GM18861 (cell line): Measurements from ENCODE around the gene RSPRY1.
"Not testable (repeated sequence)": the region's sequence is repeated elsewhere in the genome, so short reads cannot be mapped to it uniquely, and the experiment has no call there.

Experiments used
- ATAC-seq: cut with Tn5 transposase; IDR thresholded peaks from one replicate; pipeline ENCODE4 v1.9.1; 2021; ENCODE audit not compliant: unreplicated experiment

Gene RSPRY1

GRCh38 chr16:57185446-57185944 is 634 bp upstream of the RSPRY1 start:
- peak; percentile 20 for ATAC-seq

- ATAC-seq, result no peak
These were observed 1.0 kb downstream of the RSPRY1 start for GRCh38 chr16:57186872-57187854.

- not testable (repeated sequence) for ATAC-seq
These were observed 2.0 kb downstream of the RSPRY1 start for GRCh38 chr16:57187902-57188710.

- no peak for ATAC-seq
These were observed 2.5 kb downstream of the RSPRY1 start for GRCh38 chr16:57188711-57189002.

GRCh38 chr16:57189527-57189926 is 3.4 kb downstream of the RSPRY1 start:
- ATAC-seq, result not testable (repeated sequence)

DNA sequence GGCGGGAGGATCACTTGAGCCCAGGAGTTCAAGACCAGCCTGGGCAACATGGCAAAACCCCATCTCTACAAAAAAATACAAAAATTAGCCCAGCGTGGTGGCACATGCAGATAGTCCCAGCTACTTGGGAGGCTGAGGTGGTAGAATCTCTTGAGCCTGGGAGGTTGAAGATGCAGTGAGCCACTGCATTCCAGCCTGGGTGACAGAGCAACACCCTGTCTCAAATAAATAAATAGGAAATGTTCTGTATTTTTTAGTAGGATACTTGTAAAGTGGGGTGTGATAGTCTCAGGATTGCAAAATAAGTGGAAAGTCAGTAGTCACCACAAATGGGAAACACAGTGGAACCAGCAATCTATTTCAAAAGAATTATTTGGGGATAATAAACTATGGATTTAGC is 4.0 kb downstream of the RSPRY1 start:
- no peak for ATAC-seq

GRCh38 chr16:57191056-57191571 is 5.0 kb downstream of the RSPRY1 start:
- no peak for ATAC-seq

- ATAC-seq, result no peak
These were observed 6.0 kb downstream of the RSPRY1 start for GRCh38 chr16:57192146-57192545.

DNA sequence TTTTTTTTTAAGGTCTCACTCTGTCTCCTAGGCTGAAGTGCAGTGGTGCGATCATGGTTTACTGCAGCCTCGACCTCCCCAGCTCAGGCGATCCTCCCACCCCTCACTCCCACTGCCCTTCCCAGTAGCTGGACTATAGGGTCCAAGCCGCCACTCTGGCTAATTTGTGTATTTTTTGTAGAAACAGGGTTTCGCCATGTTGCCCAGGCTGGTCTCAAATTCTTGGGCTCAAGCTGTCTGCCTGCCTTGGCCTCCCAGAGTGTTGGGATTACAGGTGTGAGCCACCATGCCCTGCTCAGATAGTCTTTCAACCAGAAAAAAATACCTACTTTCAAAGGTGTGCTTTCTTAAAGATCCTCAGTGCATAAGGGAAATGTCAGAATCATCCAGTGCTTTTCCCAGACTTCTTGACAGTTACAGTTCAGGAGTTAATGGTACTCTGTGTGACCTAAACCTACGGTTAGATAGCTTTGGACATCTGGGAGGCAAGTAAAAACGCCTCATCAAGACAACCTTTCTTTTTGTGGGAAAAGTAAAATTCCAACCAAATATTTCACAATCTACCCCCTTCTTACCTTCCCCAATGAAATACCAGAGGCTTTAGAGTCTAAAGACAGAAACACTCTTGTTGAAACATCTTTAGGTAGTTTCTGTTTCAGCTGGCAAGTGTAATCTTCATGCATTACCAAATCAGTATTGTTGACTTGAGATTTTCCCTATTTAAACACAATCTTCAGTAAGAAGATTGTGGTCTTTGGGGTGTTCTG is 6.8 kb downstream of the RSPRY1 start:
- ATAC-seq, result no peak

GRCh38 chr16:57194512-57194911 is 8.4 kb downstream of the RSPRY1 start:
- no peak for ATAC-seq

- no peak for ATAC-seq
These were observed 10.2 kb downstream of the RSPRY1 start for GRCh38 chr16:57196286-57196685.

DNA sequence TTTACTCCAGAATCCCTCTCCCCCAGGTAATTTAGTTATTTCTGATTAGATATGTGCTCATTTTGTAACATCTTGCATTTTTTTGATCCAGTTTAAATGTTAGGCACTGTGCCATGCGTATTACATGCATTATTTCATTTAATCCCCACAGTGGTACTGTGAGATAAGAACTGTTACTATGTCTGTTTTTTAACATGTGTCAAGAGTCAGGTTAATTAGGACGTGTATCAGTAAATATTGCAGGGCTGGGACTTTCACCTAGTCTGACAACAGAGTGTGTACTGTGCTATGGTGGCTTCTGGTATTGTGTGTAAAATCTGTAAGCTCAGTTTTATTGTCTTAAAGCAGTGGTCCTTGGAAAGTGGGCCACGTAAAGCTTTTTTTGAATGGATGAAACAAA is 10.6 kb downstream of the RSPRY1 start:
- ATAC-seq, result no peak

DNA sequence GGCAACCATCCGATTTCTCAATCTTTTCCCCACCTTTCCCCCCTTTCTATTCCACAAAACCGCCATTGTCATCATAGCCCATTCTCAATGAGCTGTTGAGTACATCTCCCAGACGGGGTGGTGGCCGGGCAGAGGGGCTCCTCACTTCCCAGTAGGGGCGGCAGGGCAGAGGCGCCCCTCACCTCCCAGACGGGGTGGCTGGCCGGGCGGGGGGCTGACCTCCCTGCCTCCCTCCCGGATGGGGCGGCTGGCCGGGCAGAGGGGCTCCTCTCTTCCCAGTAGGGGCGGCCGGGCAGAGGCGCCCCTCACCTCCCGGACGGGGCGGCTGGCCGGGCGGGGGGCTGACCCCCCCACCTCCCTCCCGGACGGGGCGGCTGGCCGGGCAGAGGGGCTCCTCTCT is 14.2 kb downstream of the RSPRY1 start:
- not testable (repeated sequence) for ATAC-seq

DNA sequence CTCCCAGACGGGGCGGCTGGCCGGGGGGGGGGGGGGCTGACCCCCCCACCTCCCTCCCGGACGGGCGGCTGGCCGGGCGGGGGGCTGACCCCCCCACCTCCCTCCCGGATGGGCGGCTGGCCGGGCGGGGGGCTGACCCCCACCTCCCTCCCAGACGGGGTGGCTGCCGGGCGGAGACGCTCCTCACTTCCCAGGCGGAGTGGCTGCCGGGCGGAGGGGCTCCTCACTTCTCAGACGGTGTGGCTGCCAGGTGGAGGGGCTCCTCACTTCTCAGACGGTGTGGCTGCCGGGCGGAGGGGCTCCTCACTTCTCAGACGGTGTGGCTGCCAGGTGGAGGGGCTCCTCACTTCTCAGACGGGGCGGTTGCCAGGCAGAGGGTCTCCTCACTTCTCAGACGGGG is 14.8 kb downstream of the RSPRY1 start:
- ATAC-seq, result not testable (repeated sequence)

- no peak for ATAC-seq
These were observed 16.2 kb downstream of the RSPRY1 start for GRCh38 chr16:57202095-57202886.

- no peak for ATAC-seq
These were observed 17.3 kb downstream of the RSPRY1 start for GRCh38 chr16:57203451-57203850.

DNA sequence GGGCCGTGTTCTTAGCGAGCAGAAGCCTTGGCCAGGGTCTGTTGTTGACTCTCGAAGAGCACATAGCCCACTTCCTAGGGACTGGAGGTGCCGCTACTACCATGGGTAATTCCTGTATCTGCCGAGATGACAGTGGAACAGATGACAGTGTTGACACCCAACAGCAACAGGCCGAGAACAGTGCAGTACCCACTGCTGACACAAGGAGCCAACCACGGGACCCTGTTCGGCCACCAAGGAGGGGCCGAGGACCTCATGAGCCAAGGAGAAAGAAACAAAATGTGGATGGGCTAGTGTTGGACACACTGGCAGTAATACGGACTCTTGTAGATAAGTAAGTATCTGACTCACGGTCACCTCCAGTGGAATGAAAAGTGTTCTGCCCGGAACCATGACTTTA is 18.5 kb downstream of the RSPRY1 start:
- no peak for ATAC-seq

DNA sequence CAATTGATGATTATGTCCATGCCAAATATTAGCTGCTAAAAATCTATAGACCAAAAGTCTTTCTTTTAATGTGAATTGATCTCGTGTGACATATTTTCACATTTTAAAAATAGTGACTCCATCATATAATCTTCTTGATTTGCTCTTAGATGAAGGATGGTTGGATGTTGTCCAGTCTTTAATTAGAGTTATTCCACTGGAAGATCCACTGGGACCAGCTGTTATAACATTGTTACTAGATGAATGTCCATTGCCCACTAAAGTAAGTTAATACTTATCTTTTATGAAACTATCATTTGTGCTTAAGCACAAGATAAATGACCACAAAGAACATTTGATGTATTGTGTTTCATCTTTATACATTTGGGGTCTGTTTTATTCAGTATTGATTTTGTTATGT is 22.8 kb downstream of the RSPRY1 start:
- no peak for ATAC-seq

DNA sequence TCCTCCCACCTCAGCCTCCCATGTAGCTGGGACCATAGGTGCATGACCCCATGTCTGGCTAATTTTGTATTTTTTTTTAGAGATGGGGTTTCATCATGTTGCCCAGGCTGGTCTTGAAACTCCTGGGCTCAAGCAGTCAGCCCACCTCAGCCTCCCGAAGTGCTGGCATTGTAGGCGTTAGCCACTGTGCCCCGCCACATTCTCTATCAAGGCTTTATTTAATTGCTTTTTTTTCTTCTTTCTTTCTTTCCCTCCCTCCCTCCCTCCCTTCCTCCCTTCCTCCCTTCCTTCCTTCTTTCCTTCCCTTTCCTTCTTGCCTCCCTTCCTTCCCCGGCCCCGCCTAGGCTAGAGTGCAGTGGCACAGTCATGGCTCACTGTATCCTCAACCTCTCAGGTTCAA is 23.7 kb downstream of the RSPRY1 start:
- no peak for ATAC-seq

- ATAC-seq, result no peak
These were observed 27.3 kb downstream of the RSPRY1 start for GRCh38 chr16:57213462-57213861.
